Activated T-helper 1 cell treated with Interleukin-2 at 50 U/mL for 16 hours (primary cell): Measurements from ENCODE around the gene PELI1.
"Not testable (repeated sequence)": the region's sequence is repeated elsewhere in the genome, so short reads cannot be mapped to it uniquely, and the experiment has no call there.

Source experiments
- DNase-seq: peaks from one replicate; pipeline ENCODE4 v3.0.0-alpha.2; 2020; ENCODE audit warnings: low read depth

The PELI1 gene

DNA sequence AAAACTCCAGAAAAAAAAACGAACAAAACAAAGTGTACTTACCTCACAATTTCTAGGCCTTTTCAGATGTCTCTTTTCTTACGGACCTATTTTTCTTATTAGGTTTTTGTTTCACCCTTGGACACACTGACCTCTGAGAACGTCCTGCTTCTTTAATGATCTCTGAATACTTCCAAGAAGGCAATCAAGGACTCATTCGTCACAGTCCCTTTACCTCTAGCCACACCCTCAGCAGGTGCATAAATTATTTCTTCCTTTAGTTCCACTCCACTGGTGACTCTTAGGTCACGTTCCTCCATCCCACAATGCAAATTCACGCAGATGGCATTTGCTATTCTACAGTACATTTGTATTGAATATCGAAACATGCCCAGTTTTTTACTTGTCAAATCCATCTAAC is 21.9 kb downstream of the PELI1 start:
- no peak for DNase-seq

GRCh38 chr2:64120928-64121327 is 23.3 kb downstream of the PELI1 start:
- no peak for DNase-seq

DNA sequence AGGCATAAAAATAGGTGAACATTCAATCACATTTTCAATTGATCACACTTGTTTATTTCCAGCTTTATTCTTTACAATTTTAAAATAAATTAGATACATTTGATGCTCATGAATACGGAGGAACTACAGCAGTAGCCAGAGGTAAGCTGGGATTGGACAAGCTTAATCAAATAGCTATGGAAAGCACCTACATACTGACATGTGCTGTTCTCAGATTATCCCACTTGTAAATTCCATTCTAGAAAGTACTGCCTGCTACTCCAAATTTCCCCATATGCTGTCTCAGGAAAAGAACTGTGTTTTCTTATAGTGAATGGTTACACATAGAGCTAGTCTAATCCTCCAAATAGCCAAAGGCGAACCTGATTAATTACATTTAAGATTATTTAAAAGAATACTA is 24.2 kb downstream of the PELI1 start:
- no peak for DNase-seq

DNA sequence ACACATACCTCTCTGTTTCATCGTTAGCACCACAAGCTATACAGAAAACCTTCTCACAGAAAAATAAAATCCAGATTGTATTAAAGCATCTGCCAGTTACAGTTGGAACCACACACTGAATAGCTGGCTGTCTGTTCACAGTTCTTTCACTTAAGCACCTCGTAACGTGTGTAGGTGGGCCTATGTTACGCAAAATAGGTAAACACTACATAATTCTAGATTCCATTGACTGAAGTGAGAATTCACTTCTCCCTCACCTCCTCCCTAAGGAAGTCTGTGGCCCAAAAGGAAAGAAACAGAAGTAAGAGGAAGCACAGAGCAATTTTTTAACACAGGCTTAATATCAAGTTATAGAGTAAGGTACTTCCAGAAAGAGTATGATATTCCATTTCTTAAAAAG is 24.9 kb downstream of the PELI1 start:
- no peak for DNase-seq

DNA sequence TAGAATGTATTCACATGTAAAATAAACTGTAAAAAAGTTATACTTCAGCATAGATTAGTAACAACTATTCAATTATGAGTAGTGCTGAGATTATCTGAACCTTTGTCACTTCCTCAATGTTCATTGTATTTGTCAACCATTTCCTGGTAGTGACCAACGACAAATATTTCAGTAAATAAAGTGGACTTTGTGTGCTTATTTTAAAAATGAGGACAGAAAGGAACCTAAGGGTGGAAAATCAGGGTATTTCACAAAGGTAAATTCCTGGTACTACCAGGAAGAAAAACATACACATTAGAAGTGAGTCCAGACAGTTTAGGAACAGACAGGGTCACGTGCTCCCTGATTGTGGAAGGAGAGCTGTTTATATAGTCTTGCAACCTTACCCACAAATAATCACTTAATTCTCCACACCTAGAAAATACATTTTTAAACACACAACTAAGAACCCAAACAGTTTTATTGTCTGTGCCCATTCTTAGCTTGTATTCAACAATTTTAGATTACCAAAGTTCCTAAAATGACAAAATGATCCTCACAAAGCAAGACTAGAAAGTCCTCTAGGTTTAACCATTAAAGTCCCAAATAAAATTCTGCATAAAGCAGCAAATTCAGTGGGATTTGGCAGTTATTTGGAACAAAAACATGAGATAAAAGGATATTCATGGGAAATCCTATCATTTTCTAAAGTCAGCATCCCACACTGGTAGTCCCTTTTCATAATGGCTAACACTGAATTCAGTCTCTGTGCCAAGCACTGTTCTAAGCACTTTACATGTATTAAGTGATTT is 28.2 kb downstream of the PELI1 start:
- DNase-seq = no peak

DNA sequence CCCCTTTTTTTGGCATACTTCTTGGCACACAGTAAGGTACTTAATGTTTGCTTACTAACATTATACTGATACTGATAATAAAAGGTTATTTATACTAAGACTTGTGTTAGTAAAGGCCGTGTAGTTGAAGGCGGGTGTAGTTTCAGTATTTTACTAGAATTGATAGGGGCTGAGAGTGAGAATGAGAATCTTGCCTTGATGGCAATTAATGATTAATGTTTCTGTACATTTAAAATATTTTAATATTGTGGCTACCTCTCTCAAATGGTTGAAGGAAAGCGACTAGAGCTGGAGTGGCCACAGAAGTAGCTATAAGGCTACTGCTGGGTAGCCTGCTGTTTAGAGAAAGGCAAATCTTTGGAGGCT is 29.3 kb downstream of the PELI1 start:
- no peak for DNase-seq

GRCh38 chr2:64114063-64114911 is 29.9 kb downstream of the PELI1 start:
- no peak for DNase-seq

DNA sequence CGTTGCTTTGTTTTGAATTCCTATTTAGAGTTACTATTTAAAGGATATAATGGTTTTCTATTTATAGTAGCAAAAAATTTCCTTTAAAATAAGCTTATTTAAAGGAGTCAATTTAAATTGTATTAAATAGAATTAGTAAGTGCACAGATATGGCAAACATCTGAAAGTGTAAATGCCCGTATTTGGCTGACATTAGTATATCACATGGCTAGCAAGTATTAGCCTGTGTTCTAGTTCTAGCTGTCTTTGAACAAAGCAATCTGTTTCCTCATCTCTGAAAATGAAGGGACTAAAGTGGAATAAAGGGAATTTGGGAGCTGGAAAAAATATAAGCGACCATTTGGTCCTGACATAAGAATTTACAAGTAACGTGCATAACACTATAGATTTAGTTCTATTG is 32.2 kb downstream of the PELI1 start:
- DNase-seq = no peak

DNA sequence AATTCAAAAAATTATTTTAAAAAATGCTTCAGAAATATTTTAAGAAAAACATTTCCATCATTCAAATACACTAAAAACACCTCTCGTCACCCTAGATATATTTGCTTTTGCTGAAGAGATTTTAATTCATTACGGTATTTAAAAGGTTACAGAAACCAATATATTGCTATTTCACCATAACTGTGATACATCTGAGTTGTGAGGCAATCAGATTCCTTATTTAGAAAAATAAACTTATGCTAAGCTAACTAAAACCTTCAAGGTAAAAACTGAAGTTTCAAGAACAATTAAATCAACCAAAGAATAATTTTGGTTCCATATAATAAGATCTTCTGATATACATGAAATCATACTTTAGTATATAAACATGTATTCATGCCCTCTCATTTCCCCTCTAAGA is 32.8 kb downstream of the PELI1 start:
- no peak for DNase-seq

GRCh38 chr2:64108666-64109241 is 35.5 kb downstream of the PELI1 start:
- DNase-seq = no peak

DNA sequence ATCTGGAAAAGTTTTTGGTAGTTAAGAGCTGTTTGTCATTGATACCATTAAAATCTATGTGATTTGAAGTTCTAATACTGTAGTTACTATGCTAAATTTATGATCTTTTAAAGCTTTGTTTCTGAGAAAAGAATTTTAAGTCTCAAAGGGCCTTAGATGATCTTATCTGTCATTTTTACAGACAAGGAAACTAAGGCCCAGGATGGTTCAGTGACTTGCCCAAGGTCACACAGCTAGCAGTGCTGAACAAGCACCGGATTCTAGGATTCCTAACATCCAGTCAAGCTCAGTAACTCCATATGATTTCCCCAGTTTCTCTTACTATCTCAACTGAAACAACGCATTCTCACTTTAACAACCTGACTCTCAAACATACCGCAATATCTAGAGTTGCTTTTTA is 37.7 kb downstream of the PELI1 start:
- DNase-seq = no peak

DNA sequence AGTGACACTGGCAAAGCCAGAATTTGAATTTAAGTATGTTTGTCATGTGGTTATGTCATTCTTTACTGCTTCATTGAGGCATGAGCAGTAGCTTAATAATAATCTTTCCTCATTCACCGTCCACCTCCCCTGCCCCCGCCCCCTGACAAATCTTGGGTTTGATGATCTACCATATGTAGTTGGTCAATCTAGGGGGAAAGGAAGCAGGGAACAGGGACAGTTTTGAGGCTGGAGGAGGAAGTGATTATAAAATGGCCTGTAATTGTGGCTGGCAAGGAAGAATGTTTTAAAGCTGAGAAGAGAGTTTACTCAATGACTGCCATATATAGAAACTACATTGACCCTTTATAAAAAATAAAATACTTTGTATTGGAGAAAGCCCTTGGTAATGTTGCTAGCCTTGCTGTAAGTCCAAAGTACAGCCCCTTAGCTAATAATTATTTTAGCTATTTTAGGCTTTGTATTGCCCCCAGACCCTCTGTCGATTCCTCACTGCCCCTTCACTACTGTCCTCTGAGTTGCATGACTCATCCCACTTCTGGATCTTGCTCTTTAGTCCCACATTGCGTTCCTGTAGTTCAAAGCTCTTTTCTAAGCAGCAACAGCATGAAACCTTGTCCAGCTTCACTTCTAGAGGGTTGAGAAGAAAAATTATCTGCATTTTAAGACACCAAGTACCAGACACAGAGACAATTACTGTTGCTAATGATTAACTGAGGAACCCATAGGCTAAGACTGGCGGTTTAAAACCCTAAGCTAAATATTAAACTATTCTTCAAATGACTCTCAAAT is 38.4 kb downstream of the PELI1 start:
- DNase-seq = no peak

GRCh38 chr2:64104933-64105332 is 39.3 kb downstream of the PELI1 start:
- no peak for DNase-seq

GRCh38 chr2:64102736-64103135 is 41.5 kb downstream of the PELI1 start:
- DNase-seq = not testable (repeated sequence)

DNA sequence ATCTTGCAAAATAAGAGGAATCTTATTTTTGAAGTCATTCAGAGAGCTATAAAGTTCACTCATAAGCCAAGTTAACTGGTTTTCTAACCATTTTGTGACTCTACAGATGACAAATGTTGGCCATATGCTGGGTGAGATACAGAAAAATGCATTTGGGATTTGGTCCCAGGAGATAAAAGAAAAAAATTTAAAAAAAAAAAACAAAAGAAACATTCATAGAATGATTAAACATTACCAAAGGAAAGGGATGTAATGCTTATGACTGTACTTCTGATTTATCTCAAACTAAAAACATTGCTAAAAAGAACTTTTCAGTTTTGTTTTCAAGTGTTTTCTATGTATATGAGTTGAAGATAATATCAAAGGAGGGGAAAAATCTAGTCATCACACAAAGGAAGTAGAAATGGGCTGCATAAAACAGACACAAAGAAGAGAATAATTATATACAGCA is 43.1 kb downstream of the PELI1 start:
- no peak for DNase-seq

DNA sequence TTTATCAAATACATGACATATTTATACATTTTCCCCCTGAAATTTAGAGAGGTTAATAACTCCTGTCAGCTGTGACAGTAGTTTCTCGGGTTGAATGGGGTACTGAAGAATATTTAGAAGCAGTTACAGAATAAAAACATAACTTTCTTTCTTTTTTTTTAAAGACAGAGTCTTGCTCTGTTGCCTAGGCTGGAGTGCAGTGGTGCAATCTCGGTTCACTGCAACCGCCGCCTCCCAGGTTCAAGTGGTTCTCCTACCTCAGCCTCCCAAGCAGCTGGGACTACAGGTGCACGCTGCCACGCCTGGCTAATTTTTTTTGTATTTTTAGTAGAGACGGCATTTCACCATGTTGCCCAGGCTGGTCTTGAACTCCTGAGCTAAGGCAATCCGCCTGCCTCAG is 43.6 kb downstream of the PELI1 start:
- not testable (repeated sequence) for DNase-seq

DNA sequence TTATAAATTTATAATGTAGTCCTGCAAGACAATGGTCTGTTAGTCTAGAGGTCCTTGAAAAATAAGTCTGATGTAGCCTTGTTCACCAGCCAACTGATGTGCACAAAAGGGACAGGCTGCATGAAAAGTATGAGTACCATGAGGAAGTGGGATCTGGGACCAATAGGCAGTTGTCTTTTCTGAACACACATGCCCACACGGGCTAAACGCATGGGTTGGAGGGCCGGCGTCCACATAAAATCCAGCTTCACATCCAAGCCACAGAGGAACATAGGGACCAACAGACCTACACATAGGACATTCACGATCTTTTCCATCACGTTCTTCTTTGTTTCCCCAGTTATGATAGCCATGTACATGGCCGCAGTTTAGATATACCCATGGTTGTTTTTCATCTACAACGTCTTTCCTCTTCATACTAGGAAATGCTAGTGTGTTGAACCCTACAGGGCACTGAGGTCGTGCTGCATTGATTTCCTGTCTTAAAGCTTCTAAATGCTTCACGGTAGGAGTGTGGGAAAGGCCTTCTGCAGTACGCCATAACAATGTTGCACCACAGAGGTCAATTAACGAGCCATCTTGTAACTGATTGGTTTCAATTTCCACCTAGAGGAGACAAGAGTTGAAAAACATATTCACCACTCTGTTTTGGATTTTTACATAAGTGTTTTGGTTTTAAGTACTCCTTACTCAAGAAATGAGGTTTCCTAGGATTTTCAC is 49.4 kb downstream of the PELI1 start:
- no peak for DNase-seq

GRCh38 chr2:64093341-64093740 is 50.9 kb downstream of the PELI1 start:
- DNase-seq = no peak

DNA sequence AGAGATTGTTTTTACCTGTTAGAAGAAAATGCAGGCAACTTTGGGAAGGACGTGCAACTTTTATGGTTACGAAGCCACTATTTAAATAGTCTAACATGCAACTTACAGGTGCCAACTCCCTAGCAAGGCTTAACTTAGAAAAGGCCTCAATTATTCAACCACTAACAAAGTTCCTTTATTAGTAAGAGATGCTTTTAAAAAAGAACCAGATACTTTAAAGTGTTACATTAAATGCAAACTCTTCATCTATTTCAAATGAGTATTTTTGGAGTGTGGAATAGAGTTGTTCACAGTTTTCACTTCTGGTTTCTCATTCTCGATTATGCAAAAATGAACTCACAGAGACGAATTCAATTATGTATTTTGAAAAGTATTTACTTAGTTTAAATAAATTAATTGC is 51.7 kb downstream of the PELI1 start:
- no peak for DNase-seq

DNA sequence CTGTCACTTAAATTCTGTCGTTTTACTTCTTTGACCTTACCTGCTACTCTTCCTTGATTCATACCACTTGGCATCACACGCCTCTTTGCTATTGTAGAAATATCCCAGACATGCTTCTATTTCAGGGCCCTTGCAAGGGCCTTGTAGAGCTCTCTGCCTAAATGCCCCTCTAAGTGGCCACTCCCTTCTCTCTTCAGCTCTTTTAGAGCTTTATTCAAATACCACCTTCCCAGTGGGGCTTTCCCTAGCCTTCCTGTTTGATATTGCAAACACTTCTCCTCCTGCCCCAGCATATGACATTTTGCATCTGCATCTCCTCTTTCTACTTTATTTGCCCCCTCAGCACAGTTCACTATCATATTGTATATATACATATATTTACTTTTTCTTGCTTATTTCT is 54.0 kb downstream of the PELI1 start:
- no peak for DNase-seq

- no peak for DNase-seq
Measured at GRCh38 chr2:64086347-64087082, 57.7 kb downstream of the PELI1 start.
